Ovary (tissue), 3 donors: Measurements from ENCODE around the gene BDKRB1.

Experiments used
- POLR2A ChIP-seq: fragments of 450-650 bp; IDR thresholded peaks from one replicate; pipeline ENCODE4 v1.6.1; 2017; ENCODE audit warnings: antibody characterized with exemption, mild to moderate bottlenecking, moderate library complexity
- TF ChIP-seq, protein P1 (sequence below), 3 donors: fragments of 450-650 bp in 2 of 3; fragments of 200-600 bp in 1 of 3; IDR thresholded peaks; one replicate each; pipeline versions ENCODE4 v1.5.1 to v1.8.0; 2016 to 2022; ENCODE audit warnings: antibody characterized with exemption in 3 of 3, mild to moderate bottlenecking in 1 of 3
- donor health status: DM: no; HTN: no; CAD: no.

DNA sequence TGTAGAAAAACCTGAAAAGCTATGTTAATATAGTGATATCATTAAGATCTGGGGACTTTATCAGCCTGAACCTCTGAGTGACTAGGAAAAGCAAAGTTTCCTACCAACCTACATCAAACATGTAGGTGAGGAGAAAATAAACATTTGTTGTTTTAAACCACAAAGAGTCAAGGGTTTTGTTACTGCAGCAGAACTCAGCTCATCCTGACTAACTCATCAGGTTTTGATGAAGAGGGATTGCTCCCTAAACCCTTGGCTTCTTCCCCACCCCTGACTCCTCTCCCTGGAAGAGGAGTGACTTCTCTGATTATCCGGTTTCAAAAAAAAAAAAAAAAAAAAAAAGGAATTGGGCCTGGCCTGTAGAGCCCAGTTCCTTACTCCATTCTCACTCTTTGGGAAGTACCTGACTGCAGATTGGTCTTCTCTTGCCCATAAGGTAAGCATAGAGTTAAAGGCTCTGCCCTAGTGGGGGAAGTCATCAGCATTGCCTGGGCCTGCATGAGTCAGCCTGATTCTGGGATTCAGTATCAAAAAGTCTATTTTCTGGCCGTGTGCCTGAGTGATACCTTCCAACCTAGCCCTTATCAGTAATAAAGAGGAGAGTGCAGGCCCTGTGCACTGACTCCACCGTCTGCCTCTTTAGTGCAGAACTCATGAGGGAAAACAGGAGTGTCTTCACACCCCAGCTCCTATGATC is 16.9 kb downstream of the BDKRB1 start:
- TF ChIP-seq, protein P1, sequence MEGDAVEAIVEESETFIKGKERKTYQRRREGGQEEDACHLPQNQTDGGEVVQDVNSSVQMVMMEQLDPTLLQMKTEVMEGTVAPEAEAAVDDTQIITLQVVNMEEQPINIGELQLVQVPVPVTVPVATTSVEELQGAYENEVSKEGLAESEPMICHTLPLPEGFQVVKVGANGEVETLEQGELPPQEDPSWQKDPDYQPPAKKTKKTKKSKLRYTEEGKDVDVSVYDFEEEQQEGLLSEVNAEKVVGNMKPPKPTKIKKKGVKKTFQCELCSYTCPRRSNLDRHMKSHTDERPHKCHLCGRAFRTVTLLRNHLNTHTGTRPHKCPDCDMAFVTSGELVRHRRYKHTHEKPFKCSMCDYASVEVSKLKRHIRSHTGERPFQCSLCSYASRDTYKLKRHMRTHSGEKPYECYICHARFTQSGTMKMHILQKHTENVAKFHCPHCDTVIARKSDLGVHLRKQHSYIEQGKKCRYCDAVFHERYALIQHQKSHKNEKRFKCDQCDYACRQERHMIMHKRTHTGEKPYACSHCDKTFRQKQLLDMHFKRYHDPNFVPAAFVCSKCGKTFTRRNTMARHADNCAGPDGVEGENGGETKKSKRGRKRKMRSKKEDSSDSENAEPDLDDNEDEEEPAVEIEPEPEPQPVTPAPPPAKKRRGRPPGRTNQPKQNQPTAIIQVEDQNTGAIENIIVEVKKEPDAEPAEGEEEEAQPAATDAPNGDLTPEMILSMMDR (IDR thresholded peaks at IDR 0.05): no peak
- no peak for TF ChIP-seq POLR2A
